ENCODE data around the gene PHLDB2. TPM values are rescaled to one million over a fixed set of nuclear protein-coding genes. Genes with fewer than 3 reads are reported as not detected.
A peak's percentile ranks its signal among the peaks of the same experiment; 100 is the strongest.

The PHLDB2 gene
- total and polyA plus RNA-seq, 3 experiments from 2014 or later: 1.9 to 8.1 (median 2.2) TPM

GRCh38 chr3:112011376-112011940 lies 152.4 kb downstream of the PHLDB2 start:
- H3K4me1 ChIP-seq (ENCODE audit: insufficient read depth, low read length): peaks cover 5% of the 10 kb centered on the region
- H3K4me3 ChIP-seq (ENCODE audit: low read length): no peak overlapping the region
- no peaks in the 10 kb centered on the region for H3K9me3 ChIP-seq (ENCODE audit: low read length)
- Mint-ChIP-seq H3K27me3 (peaks cover 0 to 1% of the 10 kb centered on the region in 2 donors), H3K4me1 (peaks cover 5 to 19% (median 11%) of the 10 kb centered on the region in 3 donors), H3K4me3 (no peak overlapping the region), H3K36me3 (no peaks in the 10 kb centered on the region), H3K9me3 (no peaks in the 10 kb centered on the region), H3K27ac (no peak overlapping the region)
- H3K27me3 ChIP-seq (ENCODE audit: insufficient read depth, low read length, poor library complexity, severe bottlenecking): no peaks in the 10 kb centered on the region
- DNase-seq: no peak
- H3K36me3 ChIP-seq (ENCODE audit: insufficient read depth, low read length): no peaks in the 10 kb centered on the region
- no peak overlapping the region for H3K27ac ChIP-seq (ENCODE audit: low read depth, low read length)
- ChIA-PET CTCF (interaction anchor here (1.0 to 4.6 kb wide), 3 partner anchors 10 to 295 kb away, joined by 3 to 53 read pairs (median 20); partner anchors contain the start of gene ABHD10), POLR2A (no interaction called here)

DNA sequence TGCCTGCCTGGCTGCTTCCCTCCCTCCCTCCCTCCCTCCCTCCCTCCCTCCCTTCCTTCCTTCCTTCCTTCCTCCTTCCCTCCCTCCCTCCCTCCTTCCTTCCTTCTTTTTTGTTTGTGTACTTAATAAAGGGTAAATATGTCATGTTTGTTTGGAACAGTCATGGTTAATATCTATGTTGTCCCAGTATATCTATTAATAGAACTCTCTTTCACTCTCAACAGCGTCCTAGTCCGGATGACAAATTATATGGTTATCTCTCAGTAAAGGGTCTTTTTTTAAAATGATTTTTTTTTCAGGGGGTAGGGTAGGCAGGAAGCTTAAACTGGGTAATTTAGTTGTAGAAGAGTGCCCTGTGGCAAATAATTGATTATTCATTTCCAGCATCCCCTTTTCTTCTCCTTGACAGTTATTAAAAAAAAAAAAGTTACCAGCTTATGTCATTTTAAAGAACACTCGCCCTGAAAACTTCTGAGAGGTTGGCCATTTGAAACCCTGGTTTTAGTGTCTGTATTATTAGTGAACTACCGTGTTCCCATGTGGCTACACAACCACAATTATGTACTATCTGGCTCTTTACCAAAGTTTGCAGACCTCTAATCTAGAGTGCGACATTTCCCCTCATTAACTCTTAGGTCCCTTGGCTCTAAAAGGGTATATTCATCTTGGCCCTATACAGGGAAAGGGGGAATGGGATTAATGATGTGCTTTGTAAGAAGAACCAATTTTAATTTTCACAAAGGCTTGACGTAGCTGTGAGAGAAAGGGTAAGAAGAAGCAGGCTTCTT lies 153.3 kb downstream of the PHLDB2 start:
- Histone ChIP-seq H3K27me3 (ENCODE audit: insufficient read depth, low read length, poor library complexity, severe bottlenecking) (no peaks in the 10 kb centered on the region), H3K36me3 (ENCODE audit: insufficient read depth, low read length) (no peaks in the 10 kb centered on the region), H3K4me3 (ENCODE audit: low read length) (no peak overlapping the region), H3K9me3 (ENCODE audit: low read length) (no peaks in the 10 kb centered on the region), H3K27ac (ENCODE audit: low read depth, low read length) (no peak overlapping the region), H3K4me1 (ENCODE audit: insufficient read depth, low read length) (peaks cover 5% of the 10 kb centered on the region)
- Mint-ChIP-seq H3K36me3 (no peaks in the 10 kb centered on the region), H3K4me1 (peaks cover 5 to 19% (median 11%) of the 10 kb centered on the region in 3 donors), H3K27ac (peak overlapping the region in 1 of 8 donors; percentile 20), H3K27me3 (peaks cover 0 to 1% of the 10 kb centered on the region in 2 donors), H3K9me3 (no peaks in the 10 kb centered on the region), H3K4me3 (no peak overlapping the region)
- ChIA-PET POLR2A (interaction anchor here (0.7 kb wide), 1 partner anchor 290 kb away, joined by 3 read pairs; no protein-coding TSS in a partner anchor), CTCF (interaction anchor here (1.0 to 5.2 kb wide), 13 partner anchors 12 to 506 kb away, joined by 3 to 53 read pairs (median 6); partner anchors contain the start of genes ABHD10 and TAGLN3)
- DNase-seq: no peak

- Histone ChIP-seq H3K9me3 (ENCODE audit: low read length) (no peaks in the 10 kb centered on the region), H3K27ac (ENCODE audit: low read depth, low read length) (no peak overlapping the region), H3K4me3 (ENCODE audit: low read length) (no peak overlapping the region), H3K36me3 (ENCODE audit: insufficient read depth, low read length) (no peaks in the 10 kb centered on the region), H3K27me3 (ENCODE audit: insufficient read depth, low read length, poor library complexity, severe bottlenecking) (no peaks in the 10 kb centered on the region), H3K4me1 (ENCODE audit: insufficient read depth, low read length) (peaks cover 5% of the 10 kb centered on the region)
- H3K27me3 Mint-ChIP-seq: peaks cover 0 to 1% of the 10 kb centered on the region in 2 donors
- no peaks in the 10 kb centered on the region for H3K36me3 Mint-ChIP-seq
- CTCF ChIA-PET: interaction anchor here (0.9 to 5.2 kb wide), 19 partner anchors 11 to 505 kb away, joined by 3 to 53 read pairs (median 6); partner anchors contain the start of genes ABHD10 and TAGLN3
- peaks cover 5 to 19% (median 11%) of the 10 kb centered on the region in 3 donors for H3K4me1 Mint-ChIP-seq
- peak overlapping the region in 2 of 8 donors; percentile 20 to 76 for H3K27ac Mint-ChIP-seq
- H3K4me3 Mint-ChIP-seq: peak overlapping the region in 4 of 7 donors; percentile 21 to 67 (median 36)
- H3K9me3 Mint-ChIP-seq: no peaks in the 10 kb centered on the region
- DNase-seq: peak; percentile 15 to 57 (median 41)
- POLR2A ChIA-PET: no interaction called here
Measured at GRCh38 chr3:112013058-112013783, 154.2 kb downstream of the PHLDB2 start.

- H3K27ac Mint-ChIP-seq: peak overlapping the region in 1 of 8 donors; percentile 76
Measured at GRCh38 chr3:112013784-112014143, 154.7 kb downstream of the PHLDB2 start.

DNA sequence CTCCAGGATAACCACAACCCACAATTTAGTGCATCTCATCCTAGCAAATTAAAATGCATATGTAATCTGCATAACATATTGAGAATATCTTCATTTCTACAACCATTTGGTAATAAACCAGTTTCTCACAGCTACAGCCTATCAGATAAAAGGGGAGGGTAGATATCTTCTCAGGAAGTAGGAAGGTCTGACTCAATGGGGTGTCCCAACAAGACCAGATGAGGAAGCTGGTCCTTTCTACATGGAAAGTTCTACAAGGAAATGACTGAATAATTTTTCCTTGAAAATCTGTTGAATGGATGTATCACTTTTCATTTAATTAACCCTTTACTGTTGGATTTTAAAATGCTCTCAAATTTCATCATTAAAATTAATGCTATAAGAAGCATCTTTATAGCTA lies 158.0 kb downstream of the PHLDB2 start:
- no peak overlapping the region for H3K4me3 ChIP-seq (ENCODE audit: low read length)
- no peaks in the 10 kb centered on the region for H3K27me3 ChIP-seq (ENCODE audit: insufficient read depth, low read length, poor library complexity, severe bottlenecking)
- Mint-ChIP-seq H3K4me3 (no peak overlapping the region), H3K4me1 (peaks cover 5 to 19% (median 11%) of the 10 kb centered on the region in 3 donors), H3K27me3 (peaks cover 0 to 1% of the 10 kb centered on the region in 2 donors), H3K27ac (peak overlapping the region in 1 of 8 donors; percentile 8), H3K36me3 (no peaks in the 10 kb centered on the region), H3K9me3 (no peaks in the 10 kb centered on the region)
- H3K36me3 ChIP-seq (ENCODE audit: insufficient read depth, low read length): no peaks in the 10 kb centered on the region
- no peak for DNase-seq
- ChIA-PET CTCF (interaction anchor here (0.8 to 5.2 kb wide), 5 partner anchors 9 to 301 kb away, joined by 3 to 47 read pairs (median 4); no protein-coding TSS in a partner anchor), POLR2A (no interaction called here)
- H3K9me3 ChIP-seq (ENCODE audit: low read length): no peaks in the 10 kb centered on the region
- peaks cover 5% of the 10 kb centered on the region for H3K4me1 ChIP-seq (ENCODE audit: insufficient read depth, low read length)
- no peak overlapping the region for H3K27ac ChIP-seq (ENCODE audit: low read depth, low read length)

More at GRCh38 chr3:112013784-112014143, 154.7 kb downstream of the PHLDB2 start:
- Histone ChIP-seq H3K27me3 (ENCODE audit: insufficient read depth, low read length, poor library complexity, severe bottlenecking) (no peaks in the 10 kb centered on the region), H3K4me3 (ENCODE audit: low read length) (no peak overlapping the region), H3K4me1 (ENCODE audit: insufficient read depth, low read length) (peaks cover 5% of the 10 kb centered on the region), H3K36me3 (ENCODE audit: insufficient read depth, low read length) (no peaks in the 10 kb centered on the region), H3K27ac (ENCODE audit: low read depth, low read length) (no peak overlapping the region), H3K9me3 (ENCODE audit: low read length) (no peaks in the 10 kb centered on the region)
- H3K4me3 Mint-ChIP-seq: peak overlapping the region in 1 of 7 donors; percentile 31
- no peaks in the 10 kb centered on the region for H3K9me3 Mint-ChIP-seq
- H3K4me1 Mint-ChIP-seq: peaks cover 5 to 19% (median 11%) of the 10 kb centered on the region in 3 donors
- peaks cover 0 to 1% of the 10 kb centered on the region in 2 donors for H3K27me3 Mint-ChIP-seq
- DNase-seq: no peak
- ChIA-PET POLR2A (no interaction called here), CTCF (interaction anchor here (0.9 to 5.2 kb wide), 18 partner anchors 10 to 505 kb away, joined by 3 to 53 read pairs (median 6); partner anchors contain the start of genes ABHD10 and TAGLN3)
- H3K36me3 Mint-ChIP-seq: no peaks in the 10 kb centered on the region

DNA sequence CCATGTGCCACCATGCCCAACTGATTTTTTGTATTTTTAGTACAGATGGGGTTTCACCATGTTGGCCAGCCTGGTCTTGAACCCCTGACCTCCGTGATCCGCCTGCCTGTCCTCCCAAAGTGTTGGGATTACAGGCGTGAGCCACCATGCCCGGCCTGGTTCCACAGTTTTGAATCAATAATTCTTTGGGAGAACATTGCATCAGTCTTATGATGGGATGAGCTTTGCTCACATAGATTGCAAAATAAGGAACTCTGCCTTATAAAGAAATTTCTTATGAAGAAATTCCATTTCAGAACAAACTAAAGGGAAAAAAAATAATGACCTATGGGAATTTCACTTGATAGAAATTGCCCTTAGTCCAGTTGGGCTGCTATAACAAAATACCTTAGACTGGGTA lies 159.6 kb downstream of the PHLDB2 start:
- no peaks in the 10 kb centered on the region for H3K4me1 ChIP-seq (ENCODE audit: insufficient read depth, low read length)
- no peaks in the 10 kb centered on the region for H3K27me3 ChIP-seq (ENCODE audit: insufficient read depth, low read length, poor library complexity, severe bottlenecking)
- ChIA-PET POLR2A (no interaction called here), CTCF (no interaction called here)
- H3K4me3 ChIP-seq (ENCODE audit: low read length): no peak overlapping the region
- Mint-ChIP-seq H3K9me3 (no peaks in the 10 kb centered on the region), H3K4me1 (peaks cover under 1 to 4% (median 4%) of the 10 kb centered on the region in 3 donors), H3K27ac (no peak overlapping the region), H3K27me3 (peaks cover 0 to 1% of the 10 kb centered on the region in 2 donors), H3K4me3 (no peak overlapping the region), H3K36me3 (no peaks in the 10 kb centered on the region)
- H3K27ac ChIP-seq (ENCODE audit: low read depth, low read length): no peak overlapping the region
- no peaks in the 10 kb centered on the region for H3K36me3 ChIP-seq (ENCODE audit: insufficient read depth, low read length)
- H3K9me3 ChIP-seq (ENCODE audit: low read length): no peaks in the 10 kb centered on the region
- DNase-seq: no peak

- ChIA-PET POLR2A (no interaction called here), CTCF (no interaction called here)
- Histone ChIP-seq H3K4me3 (ENCODE audit: low read length) (no peak overlapping the region), H3K9me3 (ENCODE audit: low read length) (no peaks in the 10 kb centered on the region), H3K27ac (ENCODE audit: low read depth, low read length) (no peak overlapping the region), H3K4me1 (ENCODE audit: insufficient read depth, low read length) (no peaks in the 10 kb centered on the region), H3K36me3 (ENCODE audit: insufficient read depth, low read length) (no peaks in the 10 kb centered on the region), H3K27me3 (ENCODE audit: insufficient read depth, low read length, poor library complexity, severe bottlenecking) (no peaks in the 10 kb centered on the region)
- H3K27ac Mint-ChIP-seq: no peak overlapping the region
- no peaks in the 10 kb centered on the region for H3K9me3 Mint-ChIP-seq
- H3K36me3 Mint-ChIP-seq: no peaks in the 10 kb centered on the region
- H3K4me1 Mint-ChIP-seq: no peaks in the 10 kb centered on the region
- H3K27me3 Mint-ChIP-seq: peaks cover 0 to 1% of the 10 kb centered on the region in 2 donors
- H3K4me3 Mint-ChIP-seq: no peak overlapping the region
- DNase-seq: no peak
Measured at GRCh38 chr3:112019716-112020115, 160.7 kb downstream of the PHLDB2 start.

All from CD8-positive, alpha-beta memory T cell (primary cell).